Stimulated activated CD4-positive, alpha-beta T cell treated with anti-CD3 and anti-CD28 coated beads, Interleukin-15, amount 100 ng/mL, for 48 hours (primary cell): ENCODE results near the gene BLOC1S3.
A peak's percentile ranks its signal among the peaks of the same experiment; 100 is the strongest.

ENCODE experiments used
- DNase-seq, 2 donors: peaks; one replicate each; pipeline ENCODE4 v3.0.0-alpha.2; 2020; ENCODE audit warnings: low read depth in 2 of 2

BLOC1S3 gene

GRCh38 chr19:45161738-45162607, 16.6 kb upstream of the BLOC1S3 start:
- DNase-seq: no peak

GRCh38 chr19:45162608-45163143, 15.9 kb upstream of the BLOC1S3 start:
- DNase-seq: no peak

GRCh38 chr19:45163156-45163555, 15.4 kb upstream of the BLOC1S3 start:
- no peak for DNase-seq

GRCh38 chr19:45163751-45164460, 14.7 kb upstream of the BLOC1S3 start:
- no peak for DNase-seq

GRCh38 chr19:45164577-45165335, 13.8 kb upstream of the BLOC1S3 start:
- DNase-seq: peak in 1 of 2 donors; percentile 35

- no peak for DNase-seq
These were observed 11.8 kb upstream of the BLOC1S3 start for GRCh38 chr19:45166723-45167252.

GRCh38 chr19:45168767-45169351, 9.7 kb upstream of the BLOC1S3 start:
- DNase-seq: no peak

GRCh38 chr19:45169602-45170001, 9.0 kb upstream of the BLOC1S3 start:
- no peak for DNase-seq

GRCh38 chr19:45170146-45171106, 8.2 kb upstream of the BLOC1S3 start:
- no peak for DNase-seq

- no peak for DNase-seq
These were observed 7.4 kb upstream of the BLOC1S3 start for GRCh38 chr19:45171211-45171623.

- no peak for DNase-seq
These were observed 6.4 kb upstream of the BLOC1S3 start for GRCh38 chr19:45172173-45172572.

GRCh38 chr19:45172611-45173208, 5.9 kb upstream of the BLOC1S3 start:
- no peak for DNase-seq

GRCh38 chr19:45173816-45174215, 4.8 kb upstream of the BLOC1S3 start:
- no peak for DNase-seq

GRCh38 chr19:45175515-45176345, 2.9 kb upstream of the BLOC1S3 start:
- DNase-seq: no peak

- no peak for DNase-seq
These were observed 745 bp upstream of the BLOC1S3 start, which contains the start of gene TRAPPC6A for GRCh38 chr19:45177817-45178261. TSS of gene TRAPPC6A (minus strand) at chr19:45178237. CDS start at chr19:45178218, 19 bp downstream.

GRCh38 chr19:45179072-45179891, 698 bp downstream of the BLOC1S3 start:
- peak in 1 of 2 donors; percentile 12 for DNase-seq

- no peak for DNase-seq
These were observed 1.3 kb downstream of the BLOC1S3 start for GRCh38 chr19:45179892-45180370.

GRCh38 chr19:45180936-45181335, 2.4 kb downstream of the BLOC1S3 start:
- no peak for DNase-seq
